Measurements from ENCODE around the gene IGFBP5.

IGFBP5 gene

GRCh38 chr2:216673021-216673420, 22.3 kb downstream of the IGFBP5 start:
- H3K27ac ChIP-seq (ENCODE audit: low read length) = no peak overlapping the region
- H3K36me3 ChIP-seq (ENCODE audit: control insufficient read depth in 1 of 2, insufficient read depth in 2 of 2, low read length in 2 of 2) = peaks cover 23 to 42% of the 10 kb centered on the region in 2 donors
- H3K27me3 ChIP-seq (ENCODE audit: low read depth, low read length) = no peaks in the 10 kb centered on the region
- no peaks in the 10 kb centered on the region for H3K4me1 ChIP-seq (ENCODE audit: control insufficient read depth in 1 of 2, insufficient read depth in 2 of 2, low read length in 2 of 2)
- H3K9me3 ChIP-seq (ENCODE audit: control insufficient read depth in 1 of 2, low read length in 2 of 2) = no peaks in the 10 kb centered on the region
- no peak overlapping the region for H3K4me3 ChIP-seq (ENCODE audit: low read depth in 1 of 2, low read length in 2 of 2)

GRCh38 chr2:216672466-216672865, 22.9 kb downstream of the IGFBP5 start:
- Histone ChIP-seq H3K9me3 (ENCODE audit: control insufficient read depth in 1 of 2, low read length in 2 of 2) (no peaks in the 10 kb centered on the region), H3K36me3 (ENCODE audit: control insufficient read depth in 1 of 2, insufficient read depth in 2 of 2, low read length in 2 of 2) (peaks cover 18 to 37% of the 10 kb centered on the region in 2 donors), H3K4me3 (ENCODE audit: low read depth in 1 of 2, low read length in 2 of 2) (no peak overlapping the region), H3K4me1 (ENCODE audit: control insufficient read depth in 1 of 2, insufficient read depth in 2 of 2, low read length in 2 of 2) (no peaks in the 10 kb centered on the region), H3K27me3 (ENCODE audit: low read depth, low read length) (no peaks in the 10 kb centered on the region), H3K27ac (ENCODE audit: low read length) (no peak overlapping the region)

GRCh38 chr2:216671791-216672343, 23.5 kb downstream of the IGFBP5 start:
- Histone ChIP-seq H3K4me3 (ENCODE audit: low read depth in 1 of 2, low read length in 2 of 2) (no peak overlapping the region), H3K27me3 (ENCODE audit: low read depth, low read length) (no peaks in the 10 kb centered on the region), H3K27ac (ENCODE audit: low read length) (no peak overlapping the region), H3K4me1 (ENCODE audit: control insufficient read depth in 1 of 2, insufficient read depth in 2 of 2, low read length in 2 of 2) (no peaks in the 10 kb centered on the region), H3K9me3 (ENCODE audit: control insufficient read depth in 1 of 2, low read length in 2 of 2) (no peaks in the 10 kb centered on the region), H3K36me3 (ENCODE audit: control insufficient read depth in 1 of 2, insufficient read depth in 2 of 2, low read length in 2 of 2) (peaks cover 14 to 31% of the 10 kb centered on the region in 2 donors)

GRCh38 chr2:216671081-216671411, 24.3 kb downstream of the IGFBP5 start:
- H3K9me3 ChIP-seq (ENCODE audit: control insufficient read depth in 1 of 2, low read length in 2 of 2) = no peaks in the 10 kb centered on the region
- no peak overlapping the region for H3K27ac ChIP-seq (ENCODE audit: low read length)
- H3K4me1 ChIP-seq (ENCODE audit: control insufficient read depth in 1 of 2, insufficient read depth in 2 of 2, low read length in 2 of 2) = peaks cover 0 to 1% of the 10 kb centered on the region in 2 donors
- no peak overlapping the region for H3K4me3 ChIP-seq (ENCODE audit: low read depth in 1 of 2, low read length in 2 of 2)
- H3K36me3 ChIP-seq (ENCODE audit: control insufficient read depth in 1 of 2, insufficient read depth in 2 of 2, low read length in 2 of 2) = peaks cover 10 to 28% of the 10 kb centered on the region in 2 donors
- H3K27me3 ChIP-seq (ENCODE audit: low read depth, low read length) = no peaks in the 10 kb centered on the region

- Histone ChIP-seq H3K27me3 (ENCODE audit: low read depth, low read length) (no peaks in the 10 kb centered on the region), H3K36me3 (ENCODE audit: control insufficient read depth in 1 of 2, insufficient read depth in 2 of 2, low read length in 2 of 2) (peaks cover 6 to 24% of the 10 kb centered on the region in 2 donors), H3K9me3 (ENCODE audit: control insufficient read depth in 1 of 2, low read length in 2 of 2) (no peaks in the 10 kb centered on the region), H3K4me3 (ENCODE audit: low read depth in 1 of 2, low read length in 2 of 2) (no peak overlapping the region), H3K4me1 (ENCODE audit: control insufficient read depth in 1 of 2, insufficient read depth in 2 of 2, low read length in 2 of 2) (peaks cover 0 to 7% of the 10 kb centered on the region in 2 donors), H3K27ac (ENCODE audit: low read length) (no peak overlapping the region)
Measured at GRCh38 chr2:216670266-216671080, 24.9 kb downstream of the IGFBP5 start.

- no peak overlapping the region for H3K4me3 ChIP-seq (ENCODE audit: low read depth in 1 of 2, low read length in 2 of 2)
- H3K9me3 ChIP-seq (ENCODE audit: control insufficient read depth in 1 of 2, low read length in 2 of 2) = no peaks in the 10 kb centered on the region
- no peaks in the 10 kb centered on the region for H3K27me3 ChIP-seq (ENCODE audit: low read depth, low read length)
- peaks cover 7 to 18% of the 10 kb centered on the region in 2 donors for H3K4me1 ChIP-seq (ENCODE audit: control insufficient read depth in 1 of 2, insufficient read depth in 2 of 2, low read length in 2 of 2)
- H3K36me3 ChIP-seq (ENCODE audit: control insufficient read depth in 1 of 2, insufficient read depth in 2 of 2, low read length in 2 of 2) = no peaks in the 10 kb centered on the region
- H3K27ac ChIP-seq (ENCODE audit: low read length) = no peak overlapping the region
Measured at GRCh38 chr2:216666461-216667233, 28.7 kb downstream of the IGFBP5 start.

- H3K27ac ChIP-seq (ENCODE audit: low read length) = no peak overlapping the region
- no peaks in the 10 kb centered on the region for H3K36me3 ChIP-seq (ENCODE audit: control insufficient read depth in 1 of 2, insufficient read depth in 2 of 2, low read length in 2 of 2)
- H3K4me1 ChIP-seq (ENCODE audit: control insufficient read depth in 1 of 2, insufficient read depth in 2 of 2, low read length in 2 of 2) = peaks cover 7 to 18% of the 10 kb centered on the region in 2 donors
- H3K4me3 ChIP-seq (ENCODE audit: low read depth in 1 of 2, low read length in 2 of 2) = no peak overlapping the region
- H3K27me3 ChIP-seq (ENCODE audit: low read depth, low read length) = no peaks in the 10 kb centered on the region
- H3K9me3 ChIP-seq (ENCODE audit: control insufficient read depth in 1 of 2, low read length in 2 of 2) = no peaks in the 10 kb centered on the region
Measured at GRCh38 chr2:216665717-216666116, 29.6 kb downstream of the IGFBP5 start.

GRCh38 chr2:216665242-216665641, 30.1 kb downstream of the IGFBP5 start:
- H3K9me3 ChIP-seq (ENCODE audit: control insufficient read depth in 1 of 2, low read length in 2 of 2) = no peaks in the 10 kb centered on the region
- H3K36me3 ChIP-seq (ENCODE audit: control insufficient read depth in 1 of 2, insufficient read depth in 2 of 2, low read length in 2 of 2) = no peaks in the 10 kb centered on the region
- peaks cover 7 to 18% of the 10 kb centered on the region in 2 donors for H3K4me1 ChIP-seq (ENCODE audit: control insufficient read depth in 1 of 2, insufficient read depth in 2 of 2, low read length in 2 of 2)
- no peak overlapping the region for H3K4me3 ChIP-seq (ENCODE audit: low read depth in 1 of 2, low read length in 2 of 2)
- H3K27ac ChIP-seq (ENCODE audit: low read length) = no peak overlapping the region
- no peaks in the 10 kb centered on the region for H3K27me3 ChIP-seq (ENCODE audit: low read depth, low read length)

- no peak overlapping the region for H3K27ac ChIP-seq (ENCODE audit: low read length)
- no peaks in the 10 kb centered on the region for H3K27me3 ChIP-seq (ENCODE audit: low read depth, low read length)
- H3K36me3 ChIP-seq (ENCODE audit: control insufficient read depth in 1 of 2, insufficient read depth in 2 of 2, low read length in 2 of 2) = no peaks in the 10 kb centered on the region
Measured at GRCh38 chr2:216664593-216665034, 30.7 kb downstream of the IGFBP5 start.

GRCh38 chr2:216663846-216664245, 31.5 kb downstream of the IGFBP5 start:
- no peaks in the 10 kb centered on the region for H3K27me3 ChIP-seq (ENCODE audit: low read depth, low read length)
- no peak overlapping the region for H3K27ac ChIP-seq (ENCODE audit: low read length)

More at GRCh38 chr2:216664593-216665034, 30.7 kb downstream of the IGFBP5 start:
- Histone ChIP-seq H3K4me1 (ENCODE audit: control insufficient read depth in 1 of 2, insufficient read depth in 2 of 2, low read length in 2 of 2) (peaks cover 7 to 18% of the 10 kb centered on the region in 2 donors), H3K4me3 (ENCODE audit: low read depth in 1 of 2, low read length in 2 of 2) (no peak overlapping the region), H3K9me3 (ENCODE audit: control insufficient read depth in 1 of 2, low read length in 2 of 2) (no peaks in the 10 kb centered on the region)

GRCh38 chr2:216663106-216663505, 32.2 kb downstream of the IGFBP5 start:
- Histone ChIP-seq H3K27ac (ENCODE audit: low read length) (no peak overlapping the region), H3K9me3 (ENCODE audit: control insufficient read depth in 1 of 2, low read length in 2 of 2) (no peaks in the 10 kb centered on the region), H3K4me3 (ENCODE audit: low read depth in 1 of 2, low read length in 2 of 2) (no peak overlapping the region), H3K4me1 (ENCODE audit: control insufficient read depth in 1 of 2, insufficient read depth in 2 of 2, low read length in 2 of 2) (peaks cover 7 to 18% of the 10 kb centered on the region in 2 donors), H3K36me3 (ENCODE audit: control insufficient read depth in 1 of 2, insufficient read depth in 2 of 2, low read length in 2 of 2) (no peaks in the 10 kb centered on the region), H3K27me3 (ENCODE audit: low read depth, low read length) (no peaks in the 10 kb centered on the region)

More at GRCh38 chr2:216663846-216664245, 31.5 kb downstream of the IGFBP5 start:
- H3K4me3 ChIP-seq (ENCODE audit: low read depth in 1 of 2, low read length in 2 of 2) = no peak overlapping the region
- peaks cover 7 to 18% of the 10 kb centered on the region in 2 donors for H3K4me1 ChIP-seq (ENCODE audit: control insufficient read depth in 1 of 2, insufficient read depth in 2 of 2, low read length in 2 of 2)
- no peaks in the 10 kb centered on the region for H3K9me3 ChIP-seq (ENCODE audit: control insufficient read depth in 1 of 2, low read length in 2 of 2)
- H3K36me3 ChIP-seq (ENCODE audit: control insufficient read depth in 1 of 2, insufficient read depth in 2 of 2, low read length in 2 of 2) = no peaks in the 10 kb centered on the region

Measured in muscle layer of duodenum (tissue), 2 donors.